Activated naive CD8-positive, alpha-beta T cell treated with anti-CD3 and anti-CD28 coated beads, Interleukin-2, amount 50 U/mL, for 16 hours (primary cell): ENCODE data around the gene PROM1.

Experiments used
- DNase-seq: peaks from one replicate; pipeline ENCODE4 v3.0.0-alpha.2; 2020; ENCODE audit warnings: low read depth, low spot score

Gene PROM1

GRCh38 chr4:16083241-16084191 lies at the start of gene PROM1:
TSS of gene PROM1 (minus strand) at chr4:16084023. CDS start at chr4:16075906, 8,117 bp downstream.
- DNase-seq = no peak

GRCh38 chr4:16133406-16133805 lies 49.6 kb upstream of the PROM1 start:
- DNase-seq = no peak

GRCh38 chr4:16131293-16131692 lies 47.5 kb upstream of the PROM1 start:
- DNase-seq = no peak

GRCh38 chr4:16129336-16129735 lies 45.5 kb upstream of the PROM1 start:
- no peak for DNase-seq

- DNase-seq = no peak
Measured at GRCh38 chr4:16126714-16127113, 42.9 kb upstream of the PROM1 start.

GRCh38 chr4:16125571-16126445 lies 42.0 kb upstream of the PROM1 start:
- no peak for DNase-seq

GRCh38 chr4:16124232-16124631 lies 40.4 kb upstream of the PROM1 start:
- no peak for DNase-seq

- DNase-seq = no peak
Measured at GRCh38 chr4:16123356-16124084, 39.7 kb upstream of the PROM1 start.

GRCh38 chr4:16122784-16123183 lies 39.0 kb upstream of the PROM1 start:
- no peak for DNase-seq

- DNase-seq = no peak
Measured at GRCh38 chr4:16122308-16122711, 38.5 kb upstream of the PROM1 start.

- DNase-seq = no peak
Measured at GRCh38 chr4:16120720-16121119, 36.9 kb upstream of the PROM1 start.

GRCh38 chr4:16119981-16120380 lies 36.2 kb upstream of the PROM1 start:
- no peak for DNase-seq

- no peak for DNase-seq
Measured at GRCh38 chr4:16118090-16118489, 34.3 kb upstream of the PROM1 start.

GRCh38 chr4:16117164-16117563 lies 33.3 kb upstream of the PROM1 start:
- no peak for DNase-seq

- no peak for DNase-seq
Measured at GRCh38 chr4:16116493-16116990, 32.7 kb upstream of the PROM1 start.

GRCh38 chr4:16116019-16116418 lies 32.2 kb upstream of the PROM1 start:
- no peak for DNase-seq

- DNase-seq = no peak
Measured at GRCh38 chr4:16114546-16114945, 30.7 kb upstream of the PROM1 start.

GRCh38 chr4:16113741-16114140 lies 29.9 kb upstream of the PROM1 start:
- no peak for DNase-seq

- no peak for DNase-seq
Measured at GRCh38 chr4:16111533-16111932, 27.7 kb upstream of the PROM1 start.

- DNase-seq = no peak
Measured at GRCh38 chr4:16110661-16111290, 27.0 kb upstream of the PROM1 start.

- DNase-seq = no peak
Measured at GRCh38 chr4:16110199-16110598, 26.4 kb upstream of the PROM1 start.
